ENCODE measurements around the gene PAFAH2. TPM values are rescaled to one million over a fixed set of nuclear protein-coding genes. Genes with fewer than 3 reads are reported as not detected.

Gene PAFAH2
- polyA plus RNA-seq, 1 of the 3 experiments (the other 2 are of a cell fraction): 10.8 TPM

DNA sequence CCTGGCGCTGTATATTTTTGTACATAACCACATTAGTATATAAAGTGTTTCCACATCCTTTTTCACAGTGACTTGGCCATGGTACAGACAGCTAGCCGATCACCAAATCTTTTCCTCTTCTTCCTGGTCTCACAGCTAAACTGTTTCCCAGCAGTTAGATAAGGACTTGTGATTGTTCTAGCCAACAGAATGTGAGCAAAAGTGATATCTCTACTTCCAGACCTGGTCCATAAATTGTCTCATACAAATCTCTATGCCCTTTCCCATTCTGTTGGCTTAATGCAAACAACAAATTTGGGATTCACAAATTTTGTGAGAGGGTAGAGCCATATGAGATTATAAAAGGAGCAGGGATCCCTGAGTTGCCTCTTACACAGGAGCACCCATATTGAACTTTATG is 19.5 kb downstream of the PAFAH2 start:
- H3K9me2 ChIP-seq: no peaks in the 10 kb centered on the region
- no peak overlapping the region for H3K4me3 ChIP-seq (ENCODE audit: low read depth in 2 of 2, low read length in 1 of 2)
- POLR2A ChIA-PET: no interaction called here
- no peaks in the 10 kb centered on the region for H4K20me1 ChIP-seq (ENCODE audit: insufficient read depth)
- no peak for DNase-seq
- no peak overlapping the region for H3K27ac ChIP-seq (ENCODE audit: low read depth in 2 of 2, low read length in 1 of 2)
- no peak overlapping the region for H3K9ac ChIP-seq
- H3F3A ChIP-seq (replicated peaks; ENCODE audit: insufficient read depth): no peaks in the 10 kb centered on the region
- WGBS (ENCODE audit: low lambda C conversion rate): 89% methylated on average over 2 of the region's 2 CpGs
- CTCF ChIA-PET: interaction anchor here (1.0 kb wide), 1 partner anchor 83 kb away, joined by 5 read pairs; no protein-coding TSS in a partner anchor
- no peak overlapping the region for H3K4me2 ChIP-seq
- no peaks in the 10 kb centered on the region for H3K27me3 ChIP-seq (ENCODE audit: insufficient read depth)
- no peak overlapping the region for H2AFZ ChIP-seq (ENCODE audit: low read depth)
- no peak for TF ChIP-seq EP300 (IDR thresholded peaks at IDR 0.05; ENCODE audit: borderline replicate concordance in 1 of 2, low read depth in 1 of 2, low read length in 1 of 2)
- TF ChIP-seq RAD21 (IDR thresholded peaks at IDR 0.05; ENCODE audit: low read length): no peak
- TF ChIP-seq GATA2 (CRISPR knock-in tag; IDR thresholded peaks at IDR 0.05): no peak
- TF ChIP-seq MAX (IDR thresholded peaks at IDR 0.05; ENCODE audit: low read depth): no peak
- TF ChIP-seq FOXJ3 (CRISPR knock-in tag; IDR thresholded peaks at IDR 0.05): no peak
- TF ChIP-seq RCOR1 (IDR thresholded peaks at IDR 0.05; ENCODE audit: low read length): no peak
- TF ChIP-seq YY1 (IDR thresholded peaks at IDR 0.05; ENCODE audit: low read depth): no peak
- TF ChIP-seq SMC3 (IDR thresholded peaks at IDR 0.05; ENCODE audit: low read depth, low read length): no peak
- no peak for TF ChIP-seq TEAD4 (IDR thresholded peaks at IDR 0.05; ENCODE audit: borderline replicate concordance, insufficient read depth)
- no peak for TF ChIP-seq CHD2 (IDR thresholded peaks at IDR 0.05; ENCODE audit: low read length, partially characterized antibody)
- TF ChIP-seq, protein P1, sequence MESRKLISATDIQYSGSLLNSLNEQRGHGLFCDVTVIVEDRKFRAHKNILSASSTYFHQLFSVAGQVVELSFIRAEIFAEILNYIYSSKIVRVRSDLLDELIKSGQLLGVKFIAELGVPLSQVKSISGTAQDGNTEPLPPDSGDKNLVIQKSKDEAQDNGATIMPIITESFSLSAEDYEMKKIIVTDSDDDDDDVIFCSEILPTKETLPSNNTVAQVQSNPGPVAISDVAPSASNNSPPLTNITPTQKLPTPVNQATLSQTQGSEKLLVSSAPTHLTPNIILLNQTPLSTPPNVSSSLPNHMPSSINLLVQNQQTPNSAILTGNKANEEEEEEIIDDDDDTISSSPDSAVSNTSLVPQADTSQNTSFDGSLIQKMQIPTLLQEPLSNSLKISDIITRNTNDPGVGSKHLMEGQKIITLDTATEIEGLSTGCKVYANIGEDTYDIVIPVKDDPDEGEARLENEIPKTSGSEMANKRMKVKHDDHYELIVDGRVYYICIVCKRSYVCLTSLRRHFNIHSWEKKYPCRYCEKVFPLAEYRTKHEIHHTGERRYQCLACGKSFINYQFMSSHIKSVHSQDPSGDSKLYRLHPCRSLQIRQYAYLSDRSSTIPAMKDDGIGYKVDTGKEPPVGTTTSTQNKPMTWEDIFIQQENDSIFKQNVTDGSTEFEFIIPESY (IDR thresholded peaks at IDR 0.05; ENCODE audit: borderline replicate concordance, low read depth): no peak
- no peak for TF ChIP-seq MXI1 (IDR thresholded peaks at IDR 0.05; ENCODE audit: low read depth, low read length)
- no peak for TF ChIP-seq TCF12 (IDR thresholded peaks at IDR 0.05)
- no peak for TF ChIP-seq RFX5 (IDR thresholded peaks at IDR 0.05; ENCODE audit: low read length)
- TF ChIP-seq TAF1 (IDR thresholded peaks at IDR 0.05; ENCODE audit: borderline replicate concordance, low read depth, low read length): no peak
- TF ChIP-seq NFIC (IDR thresholded peaks at IDR 0.05; ENCODE audit: borderline replicate concordance): no peak
- no peak for TF ChIP-seq GABPA (IDR thresholded peaks at IDR 0.05; ENCODE audit: low read depth)
- no peaks in the 10 kb centered on the region for H3K4me1 ChIP-seq (ENCODE audit: control insufficient read depth in 1 of 2, insufficient read depth in 2 of 2, low read depth in 1 of 2, low read length in 1 of 2)
- H3K79me2 ChIP-seq (ENCODE audit: insufficient read depth): no peaks in the 10 kb centered on the region
- H3K9me3 ChIP-seq: no peaks in the 10 kb centered on the region
- peaks cover 27 to 38% of the 10 kb centered on the region in 2 experiments for H3K36me3 ChIP-seq (replicated peaks in 1 of 2; ENCODE audit: control insufficient read depth in 1 of 2, insufficient read depth in 2 of 2, low read length in 1 of 2)

DNA sequence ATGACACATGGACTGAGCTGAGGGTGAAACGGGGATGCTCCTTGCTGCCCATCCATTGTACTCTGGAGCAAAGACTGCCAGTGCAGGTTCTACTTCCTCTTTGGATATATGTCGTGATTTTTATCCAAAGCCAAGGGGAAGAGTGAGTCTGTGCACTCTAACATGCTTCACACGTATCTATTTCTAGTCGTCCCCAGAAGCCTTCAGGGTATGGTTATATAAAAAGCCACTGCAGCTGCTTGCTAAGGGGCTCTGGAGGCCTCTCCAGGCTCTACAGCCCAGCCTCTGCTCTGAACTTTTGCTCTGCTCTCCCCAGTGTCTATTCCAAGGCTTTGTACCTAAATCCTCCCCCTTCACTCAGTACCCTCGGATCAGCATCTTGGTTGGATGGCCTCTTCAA is 20.1 kb downstream of the PAFAH2 start:
- no peak for DNase-seq
- Histone ChIP-seq H3K36me3 (replicated peaks in 1 of 2; ENCODE audit: control insufficient read depth in 1 of 2, insufficient read depth in 2 of 2, low read length in 1 of 2) (peaks cover 25 to 38% of the 10 kb centered on the region in 2 experiments), H3K9ac (no peak overlapping the region), H2AFZ (ENCODE audit: low read depth) (no peak overlapping the region), H3K79me2 (ENCODE audit: insufficient read depth) (no peaks in the 10 kb centered on the region), H3K4me1 (ENCODE audit: control insufficient read depth in 1 of 2, insufficient read depth in 2 of 2, low read depth in 1 of 2, low read length in 1 of 2) (no peaks in the 10 kb centered on the region), H3K9me2 (no peaks in the 10 kb centered on the region), H3K4me3 (ENCODE audit: low read depth in 2 of 2, low read length in 1 of 2) (no peak overlapping the region), H3K9me3 (no peaks in the 10 kb centered on the region), H3F3A (replicated peaks; ENCODE audit: insufficient read depth) (no peaks in the 10 kb centered on the region), H3K4me2 (no peak overlapping the region), H3K27ac (ENCODE audit: low read depth in 2 of 2, low read length in 1 of 2) (no peak overlapping the region), H4K20me1 (ENCODE audit: insufficient read depth) (no peaks in the 10 kb centered on the region), H3K27me3 (ENCODE audit: insufficient read depth) (no peaks in the 10 kb centered on the region)
- CTCF ChIA-PET: interaction anchor here (1.0 kb wide), 1 partner anchor 82 kb away, joined by 5 read pairs; no protein-coding TSS in a partner anchor
- POLR2A ChIA-PET: no interaction called here
- WGBS (ENCODE audit: low lambda C conversion rate): 94% methylated on average over 5 of the region's 5 CpGs
- no peak for TF ChIP-seq TAF1 (IDR thresholded peaks at IDR 0.05; ENCODE audit: borderline replicate concordance, low read depth, low read length)
- no peak for TF ChIP-seq FOXM1 (IDR thresholded peaks at IDR 0.05; ENCODE audit: low read depth)
- no peak for TF ChIP-seq YY1 (IDR thresholded peaks at IDR 0.05; ENCODE audit: low read depth)

Data from SK-N-SH (cell line).